Right ventricle myocardium inferior (tissue), 1 donor: ENCODE data around the gene NR1D1. TPM values are rescaled to one million over a fixed set of nuclear protein-coding genes. Genes with fewer than 3 reads are reported as not detected.

Source experiments
- ATAC-seq: fragments of 200-7000 bp; cut with Tn5 transposase; one replicate; pipeline ENCODE4 v1.9.1; 2020; ENCODE audit warnings: mild to moderate bottlenecking, moderate library complexity
- DNase-seq: peaks from one replicate; pipeline ENCODE4 v3.0.0; 2021; ENCODE audit errors: missing footprints
- intact Hi-C: fragments of 100-400 bp; cut with DNase I; formaldehyde crosslinking; loops from one replicate; pipeline ENCODE4 v1.11.0; 2022
- total RNA-seq: library from RNA; stranded (reverse); fragmentation: NEBNext Ultra II Directional; extraction: Animal tissue kit (Norgen Biotek cat#: 25700); gene quantifications from one replicate; pipeline ENCODE4 v1.2.1, GENCODE V29; 2021
- donor health status: DM: no; HTN: yes; CAD: no; lungs with severe emphysema.

The NR1D1 gene
- total RNA-seq, 1 donor from 2014 or later = 24.9 TPM

DNA sequence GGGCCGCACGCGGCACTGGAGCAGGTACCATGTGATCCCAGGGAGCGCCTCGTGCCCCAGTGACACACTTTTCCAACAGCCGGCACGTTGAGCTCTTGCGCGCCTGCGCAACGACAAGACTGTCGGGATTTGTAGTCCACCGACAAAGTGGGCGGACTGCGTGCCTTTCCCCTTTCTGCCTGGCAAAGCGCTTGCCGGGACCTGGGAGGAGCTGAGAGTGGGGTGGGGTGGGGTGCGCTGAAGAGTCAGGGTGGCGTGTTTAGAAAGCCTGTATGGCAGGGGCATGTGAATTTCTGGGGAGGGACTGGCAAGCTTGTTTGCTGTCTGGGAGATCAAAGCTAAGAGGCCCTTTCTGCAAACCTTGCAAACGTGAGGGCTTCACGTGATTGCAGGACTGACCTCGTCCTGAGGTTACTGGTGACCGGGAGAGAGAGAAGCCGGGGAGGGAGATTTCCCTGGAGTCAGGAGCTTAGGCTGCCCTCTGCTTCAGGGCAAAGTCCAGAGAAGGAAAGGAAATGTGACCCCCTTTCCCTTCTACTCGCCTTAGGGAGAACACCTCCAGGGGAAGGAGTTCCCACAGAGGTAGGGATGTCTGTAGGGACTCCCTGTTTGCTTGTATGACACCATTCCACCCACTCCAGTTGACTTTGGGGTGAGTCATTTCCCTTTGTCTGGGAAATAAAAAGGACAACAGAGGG lies 429 bp upstream of the NR1D1 start:
- ATAC-seq (peak; percentile 69), DNase-seq (peak; percentile 98)
- intact Hi-C loops = loop anchor here (10.0 kb wide), 1 partner anchor 244 kb away; no protein-coding TSS in a partner anchor

DNA sequence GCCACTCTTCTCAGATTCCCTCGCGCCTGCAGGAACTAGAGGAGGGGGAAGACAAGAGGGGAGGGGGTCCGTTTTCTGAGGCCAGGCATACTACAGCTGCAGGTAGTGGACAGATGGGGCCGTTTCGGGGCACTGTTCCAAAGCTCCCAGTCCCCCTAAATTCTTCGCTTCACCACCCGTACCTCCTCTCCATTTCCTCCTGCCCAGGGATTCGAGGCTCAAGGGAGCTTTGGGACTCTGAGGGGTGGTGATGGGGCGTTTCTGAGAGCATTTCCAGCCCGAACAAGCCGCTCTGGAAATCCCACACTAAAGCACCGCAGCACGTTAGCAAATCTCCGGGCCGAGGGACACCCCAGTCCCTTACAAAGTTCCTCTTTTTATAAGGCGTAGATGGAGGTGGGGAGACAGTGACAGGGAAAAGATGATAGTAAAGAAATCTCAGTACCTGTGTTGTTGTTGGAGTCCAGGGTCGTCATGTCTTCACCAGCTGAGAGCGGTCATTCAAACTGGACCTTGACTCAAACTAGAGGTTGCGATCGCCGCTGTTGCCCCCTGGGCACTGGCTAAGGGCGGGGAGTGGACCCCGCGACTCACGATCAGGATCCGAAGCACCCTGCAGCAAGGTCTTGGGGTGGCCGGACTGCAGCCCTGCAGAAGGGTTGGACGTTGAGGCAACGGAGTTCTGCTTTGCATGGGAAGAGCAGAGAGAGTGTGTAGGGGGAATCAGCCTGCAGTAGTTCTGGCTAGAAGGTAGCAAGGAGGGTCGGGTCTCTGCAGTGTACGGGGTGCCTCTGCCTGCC lies 570 bp downstream of the NR1D1 start:
- peak; percentile 1 for ATAC-seq
- intact Hi-C loops = loop anchor here (1.0 to 10.0 kb wide), 2 partner anchors 11 to 245 kb away; no protein-coding TSS in a partner anchor
- no peak for DNase-seq

DNA sequence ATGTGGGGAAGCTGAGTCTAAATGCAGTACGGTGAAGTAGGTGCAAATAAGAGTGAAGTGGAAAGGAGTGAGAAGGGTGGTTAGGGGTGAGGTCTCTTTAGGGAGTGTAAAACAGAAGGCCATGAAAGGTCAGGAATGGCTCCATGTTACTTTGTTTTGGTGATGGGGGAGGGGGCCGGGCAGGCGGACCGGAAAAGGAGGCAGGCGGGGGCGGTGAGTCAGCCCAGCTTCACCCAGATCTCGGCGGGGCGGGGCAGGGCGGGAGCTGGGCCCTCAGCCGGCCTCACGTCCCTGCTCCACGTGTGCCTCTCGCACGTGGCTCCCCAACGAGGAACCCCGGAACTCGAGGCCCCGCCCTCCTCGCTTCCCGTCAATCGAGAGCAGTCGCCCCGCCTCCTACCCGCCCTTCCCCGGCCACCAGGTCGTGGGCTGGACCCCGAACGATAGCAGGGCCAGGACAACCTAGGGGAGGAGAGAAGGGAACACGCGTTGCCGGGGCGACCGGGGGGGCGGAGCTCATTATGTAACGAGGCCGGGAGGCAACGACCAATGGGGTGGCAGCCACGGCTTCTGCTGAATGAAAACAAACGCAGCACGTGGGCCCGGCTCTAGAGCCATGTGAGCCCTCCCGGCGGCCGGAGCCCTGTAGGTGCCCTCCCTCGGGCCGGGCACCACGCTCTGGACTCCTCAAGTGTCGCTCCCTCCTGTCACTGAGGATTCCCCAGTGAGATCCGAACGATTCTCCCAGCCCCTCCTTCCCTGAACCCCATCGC lies 1.4 kb downstream of the NR1D1 start:
- intact Hi-C loops = loop anchor here (1.0 kb wide), 1 partner anchor 12 kb away; no protein-coding TSS in a partner anchor
- ATAC-seq = peak; percentile 86
- peak; percentile 100 for DNase-seq

DNA sequence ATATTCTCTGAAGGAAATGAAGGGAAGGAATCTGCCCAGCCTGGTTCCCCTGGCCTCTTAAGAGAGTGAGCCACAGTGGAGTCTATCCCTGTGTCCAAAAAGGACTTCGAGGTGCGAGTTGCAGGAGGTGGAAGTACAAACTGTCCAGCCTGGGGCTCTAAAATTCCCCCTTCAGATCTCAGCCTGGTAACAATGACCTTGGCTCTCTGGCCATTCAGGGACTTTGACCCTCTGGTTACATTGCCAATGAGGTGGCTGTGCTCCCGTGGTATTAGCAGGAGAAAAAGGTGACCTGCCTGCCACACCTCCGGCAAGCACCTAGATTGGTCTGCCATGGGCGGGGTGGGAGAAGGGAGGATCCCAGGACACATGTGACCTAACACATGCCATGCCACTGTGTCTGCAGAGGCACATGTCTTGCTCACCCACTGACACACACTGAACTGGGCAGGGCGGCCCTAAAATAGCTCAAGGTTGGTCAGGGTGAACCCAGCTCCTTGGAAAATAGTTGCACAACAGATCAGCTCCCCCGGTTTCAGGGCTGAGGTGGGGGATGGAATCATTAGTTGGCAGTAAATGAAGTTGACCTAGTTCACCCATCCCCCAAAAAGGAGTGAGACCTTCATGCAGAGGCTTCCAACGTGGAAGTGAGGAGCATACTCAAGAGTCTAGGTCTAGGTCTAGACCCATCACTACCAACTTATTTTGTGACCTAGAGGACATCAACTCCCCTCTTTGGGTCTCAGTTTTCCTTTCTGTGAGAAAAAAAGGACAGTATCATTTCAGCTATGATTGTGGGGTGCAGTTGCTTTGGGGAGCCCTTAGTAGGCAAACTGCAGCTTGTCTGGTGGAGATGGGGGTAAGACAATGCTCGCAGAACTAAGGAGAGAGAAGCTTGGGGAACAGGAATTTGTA lies 2.2 kb downstream of the NR1D1 start:
- peak; percentile 15 for ATAC-seq
- intact Hi-C loops = no loop called here
- peak; percentile 72 for DNase-seq

DNA sequence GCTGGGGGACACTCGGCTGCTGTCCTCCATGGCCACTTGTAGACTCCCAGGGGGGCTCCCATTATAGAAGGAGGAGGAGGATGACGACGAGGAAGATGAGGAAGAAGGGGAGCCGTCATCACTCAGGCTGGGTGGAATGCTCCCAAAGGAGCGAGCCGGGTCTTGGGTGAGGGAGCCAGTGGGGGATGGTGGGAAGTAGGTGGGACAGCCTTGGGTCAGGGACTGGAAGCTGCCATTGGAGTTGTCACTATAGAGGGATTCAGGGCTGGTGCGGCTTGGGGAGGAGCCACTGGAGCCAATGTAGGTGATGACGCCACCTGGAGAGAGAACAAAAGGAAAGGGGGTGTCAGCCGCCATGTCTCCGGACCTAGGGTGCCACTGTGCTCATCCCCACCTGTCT lies 3.3 kb downstream of the NR1D1 start:
- DNase-seq = no peak
- intact Hi-C loops = no loop called here
- ATAC-seq = no peak

DNA sequence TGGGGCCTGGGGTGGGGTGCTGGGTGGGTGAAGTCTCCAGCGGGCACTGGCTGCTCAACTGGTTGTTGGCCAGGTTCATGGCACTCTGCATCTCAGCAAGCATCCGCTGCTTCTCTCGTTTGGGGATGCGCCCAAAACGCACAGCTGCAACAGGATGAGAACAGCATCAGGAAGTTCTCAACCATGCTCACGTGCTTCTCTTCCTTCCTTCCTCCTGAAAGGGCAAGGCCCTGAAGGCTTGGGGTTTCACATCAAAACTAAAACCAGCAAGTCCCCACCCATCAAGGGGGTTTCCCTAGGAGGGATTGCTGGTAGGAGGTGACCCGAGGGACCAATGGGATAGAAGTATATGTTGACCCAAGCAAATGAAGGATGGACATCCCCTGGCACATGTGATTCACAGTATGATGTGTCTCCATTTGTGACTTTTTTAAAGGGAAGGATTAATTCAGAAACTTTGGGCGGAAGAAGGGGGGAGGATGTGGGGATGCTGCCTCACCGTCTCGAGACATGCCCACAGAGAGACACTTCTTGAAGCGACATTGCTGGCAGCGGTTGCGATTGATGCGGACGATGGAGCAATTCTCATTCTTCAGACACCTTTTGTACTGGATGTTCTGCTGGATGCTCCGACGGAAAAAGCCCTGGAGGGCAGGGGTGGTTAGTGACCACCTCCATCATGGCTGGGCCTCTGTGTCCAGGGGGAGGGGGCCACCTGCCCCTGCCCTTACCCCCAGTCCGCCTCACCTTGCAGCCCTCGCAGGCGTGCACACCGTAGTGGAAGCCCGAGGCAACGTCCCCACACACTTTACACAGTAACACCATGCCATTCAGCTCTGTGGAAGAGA lies 4.2 kb downstream of the NR1D1 start:
- ATAC-seq = no peak
- intact Hi-C loops = no loop called here

DNA sequence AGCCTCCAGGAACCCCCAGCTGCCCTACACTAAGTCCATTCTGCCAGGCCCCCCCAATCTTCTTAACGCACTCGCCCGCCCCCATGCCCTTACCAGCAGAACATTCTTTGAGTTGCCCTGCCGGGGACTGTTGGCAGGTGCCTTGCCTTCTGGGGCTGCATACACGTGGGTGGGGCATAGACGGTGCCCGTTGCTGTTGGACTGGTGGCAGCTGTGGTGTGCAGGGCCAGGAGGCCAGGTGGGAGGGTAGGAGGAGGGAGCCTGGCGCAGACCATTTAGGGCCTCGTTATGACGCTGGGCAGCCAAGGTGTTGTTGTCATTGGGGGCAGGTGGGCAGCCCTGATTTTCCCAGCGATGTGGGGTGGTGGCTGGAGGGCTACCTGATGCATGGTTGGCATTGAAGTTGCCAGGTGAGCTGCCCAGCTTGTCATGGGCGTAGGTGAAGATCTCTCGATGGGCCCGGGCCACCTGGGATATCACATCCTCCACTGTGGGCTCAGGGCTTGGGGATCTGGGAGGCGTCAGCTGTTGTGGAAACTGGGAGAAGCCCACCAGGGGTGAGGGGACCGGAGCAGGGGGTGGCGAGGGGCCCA lies 4.9 kb downstream of the NR1D1 start:
- intact Hi-C loops = no loop called here
- ATAC-seq (no peak), DNase-seq (no peak)

More for the DNA sequence above, 4.2 kb downstream of the NR1D1 start:
- DNase-seq = peak; percentile 81

DNA sequence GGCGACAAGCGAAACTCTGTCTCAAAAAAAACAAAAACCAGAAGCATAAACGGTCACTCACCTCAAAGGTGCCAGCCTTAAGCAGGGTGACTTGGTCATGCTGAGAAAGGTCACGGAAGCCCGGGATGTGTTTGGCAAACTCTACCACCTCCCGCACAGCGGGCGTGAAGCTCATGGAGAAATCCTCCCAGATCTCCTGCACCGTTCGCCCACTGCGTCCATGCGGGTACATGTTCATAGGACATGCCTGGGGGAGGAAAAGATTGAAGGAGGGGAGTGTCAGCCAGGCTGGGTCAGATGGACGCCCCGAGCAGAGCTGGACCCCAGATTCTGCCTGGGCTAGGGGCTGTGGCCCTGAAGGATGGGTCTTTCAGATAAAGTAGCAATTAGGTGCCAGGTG lies 5.5 kb downstream of the NR1D1 start:
- ATAC-seq (no peak), DNase-seq (no peak)
- intact Hi-C loops = no loop called here

DNA sequence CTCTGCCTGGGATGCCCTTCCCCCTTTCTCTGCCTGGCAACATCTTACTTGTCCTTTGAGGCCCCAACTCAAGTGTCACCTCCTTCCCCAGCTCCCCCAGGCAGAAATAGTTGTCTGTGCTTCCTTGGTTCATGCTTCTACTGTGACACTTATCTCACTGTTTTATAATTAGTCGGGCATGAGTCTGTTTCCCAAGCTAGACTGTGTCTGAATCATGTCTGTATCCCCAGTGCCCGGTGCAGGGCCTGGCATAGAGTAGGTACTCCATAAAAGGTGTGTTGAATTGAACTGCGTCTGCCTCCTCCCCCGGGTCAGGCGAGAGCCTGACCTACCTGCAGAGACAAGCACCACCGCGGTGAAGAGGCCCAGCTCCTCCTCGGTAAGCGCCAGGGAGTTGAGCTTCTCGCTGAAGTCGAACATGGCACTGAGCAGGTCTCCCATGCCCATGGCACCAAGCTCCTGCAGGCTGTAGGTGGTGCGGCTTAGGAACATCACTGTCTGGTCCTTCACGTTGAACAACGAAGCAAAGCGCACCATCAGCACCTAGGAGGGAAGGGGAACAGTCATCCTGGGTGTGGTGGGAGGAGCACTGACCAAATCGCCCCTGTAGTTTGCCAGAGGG lies 6.7 kb downstream of the NR1D1 start:
- DNase-seq = peak; percentile 73
- peak; percentile 34 for ATAC-seq
- intact Hi-C loops = no loop called here

DNA sequence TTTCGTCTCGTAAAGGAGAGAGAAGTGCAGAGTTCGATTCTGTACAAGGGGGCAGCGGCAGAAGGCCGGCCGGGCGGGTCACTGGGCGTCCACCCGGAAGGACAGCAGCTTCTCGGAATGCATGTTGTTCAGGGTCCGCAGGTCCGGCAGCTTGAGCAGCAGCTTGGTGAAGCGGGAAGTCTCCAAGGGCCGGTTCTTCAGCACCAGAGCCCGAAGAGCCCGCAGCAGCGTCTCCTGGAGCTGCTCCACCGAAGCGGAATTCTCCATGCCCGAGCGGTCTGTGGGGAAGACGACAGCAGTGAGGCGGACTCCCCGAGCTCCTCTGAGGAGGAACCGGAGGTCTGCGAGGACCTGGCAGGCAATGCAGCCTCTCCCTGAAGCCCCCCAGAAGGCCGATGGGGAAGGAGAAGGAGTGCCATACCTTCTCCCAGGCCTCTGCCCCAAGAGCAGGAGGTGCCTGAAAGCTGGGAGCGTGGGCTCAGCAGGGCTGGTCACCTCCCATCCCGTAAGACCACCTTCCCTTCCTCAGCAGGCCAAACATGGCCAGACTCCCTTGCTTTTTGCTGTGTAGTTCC lies 7.3 kb downstream of the NR1D1 start:
- ATAC-seq (no peak), DNase-seq (no peak)
- intact Hi-C loops = no loop called here

DNA sequence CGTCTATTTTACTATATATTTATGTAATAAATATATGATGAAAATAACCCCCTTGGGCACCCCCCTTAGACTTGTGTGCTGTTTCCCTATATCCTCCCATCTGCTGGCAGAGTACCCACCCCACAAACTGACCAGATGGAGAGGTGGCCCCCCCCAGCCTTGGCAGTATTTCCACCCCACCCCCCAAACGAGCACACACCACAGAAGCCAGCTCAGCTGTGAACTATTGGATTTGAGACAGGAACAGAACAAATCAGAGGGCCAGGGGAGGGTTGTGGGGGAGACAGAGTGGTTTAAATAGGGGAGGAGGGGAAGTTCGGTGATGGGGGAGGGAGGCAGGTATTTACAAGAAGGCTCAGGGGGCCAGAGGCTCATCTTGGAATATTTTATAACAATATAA lies 7.8 kb downstream of the NR1D1 start:
- intact Hi-C loops = no loop called here
- no peak for DNase-seq

GRCh38 chr17:40091691-40092397 lies 8.5 kb downstream of the NR1D1 start:
- intact Hi-C loops = no loop called here
- DNase-seq (no peak), ATAC-seq (peak; percentile 4)

More for the DNA sequence above, 7.8 kb downstream of the NR1D1 start:
- no peak for ATAC-seq

- ATAC-seq (peak; percentile 12), DNase-seq (no peak)
- intact Hi-C loops = no loop called here
These were observed 9.9 kb downstream of the NR1D1 start for GRCh38 chr17:40090237-40091119.

DNA sequence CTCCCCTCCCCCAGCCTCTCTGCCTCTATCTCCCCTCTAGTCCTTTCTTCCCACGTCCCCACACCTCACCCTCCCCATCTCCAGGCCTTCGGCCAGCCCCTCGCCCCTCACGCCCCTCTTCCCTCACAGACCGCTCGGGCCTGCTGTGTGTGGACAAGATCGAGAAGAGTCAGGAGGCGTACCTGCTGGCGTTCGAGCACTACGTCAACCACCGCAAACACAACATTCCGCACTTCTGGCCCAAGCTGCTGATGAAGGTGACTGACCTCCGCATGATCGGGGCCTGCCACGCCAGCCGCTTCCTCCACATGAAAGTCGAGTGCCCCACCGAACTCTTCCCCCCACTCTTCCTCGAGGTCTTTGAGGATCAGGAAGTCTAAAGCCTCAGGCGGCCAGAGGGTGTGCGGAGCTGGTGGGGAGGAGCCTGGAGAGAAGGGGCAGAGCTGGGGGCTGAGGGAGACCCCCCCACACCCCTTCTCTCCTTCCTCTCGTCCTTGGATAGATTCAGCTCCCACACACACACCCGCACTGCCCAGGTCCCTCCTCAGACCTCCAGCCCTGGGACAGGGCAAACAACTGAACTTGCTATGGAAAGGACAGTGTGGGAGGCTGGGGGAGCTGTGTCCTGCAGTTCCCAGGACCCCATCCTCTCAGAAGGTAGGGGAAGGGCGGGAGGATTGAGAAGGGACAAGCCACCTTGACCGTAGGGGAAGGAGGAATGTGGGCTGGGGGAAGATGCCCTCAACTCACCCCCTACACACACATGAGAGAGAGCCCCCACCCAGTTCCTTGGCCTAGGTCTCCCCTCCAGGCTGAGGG lies 11.1 kb downstream of the NR1D1 start:
- intact Hi-C loops = no loop called here
- ATAC-seq (no peak), DNase-seq (no peak)
